NCI-H446 (cell line): ENCODE data around the gene ELMO3.

Source experiments
- DNase-seq, 2 experiments: peaks; one replicate each; lab custom pipeline; 2025; lab: John Stamatoyannopoulos, UW

Gene ELMO3

GRCh38 chr16:67163164-67163998 lies 35.5 kb upstream of the ELMO3 start:
- DNase-seq, result peak in 1 of 2 experiments; percentile 40

DNA sequence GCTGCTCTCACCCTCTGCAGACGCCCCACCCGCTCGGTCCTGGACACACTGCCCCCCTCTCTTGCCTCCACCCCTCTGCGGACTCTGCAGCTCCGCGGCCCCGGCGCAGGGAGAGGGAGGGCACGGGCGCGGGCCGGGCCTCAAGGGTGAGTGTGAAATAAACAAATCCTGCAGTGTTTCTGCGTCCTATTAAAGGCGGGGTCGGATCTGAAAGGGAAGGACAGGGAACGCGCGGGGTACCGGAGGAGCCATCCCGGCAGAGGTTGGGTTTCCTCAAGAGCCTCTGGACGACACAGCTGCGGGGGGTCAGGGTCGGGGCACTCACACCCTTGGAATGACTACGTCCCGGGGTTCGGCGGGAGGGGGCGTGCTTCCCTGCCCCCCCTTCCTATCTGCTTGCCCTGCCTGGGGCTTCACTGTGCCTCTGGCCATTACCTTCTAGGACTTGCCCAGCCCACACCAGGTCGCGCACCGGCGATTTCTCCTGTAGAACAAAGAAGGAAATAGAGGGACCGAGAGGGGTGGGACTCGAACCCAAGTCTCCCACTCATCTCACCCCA lies 34.9 kb upstream of the ELMO3 start:
- DNase-seq, result no peak

- DNase-seq, result no peak
Observed at GRCh38 chr16:67164599-67165061, 34.3 kb upstream of the ELMO3 start, which contains the start of gene HSF4. Gene HSF4, plus strand, starts transcription at chr16:67164745. Its CDS starts 67 bp downstream, at chr16:67164812.

GRCh38 chr16:67165121-67166078 lies 33.5 kb upstream of the ELMO3 start:
- DNase-seq, result no peak

- no peak for DNase-seq
Observed at GRCh38 chr16:67166110-67166547, 32.8 kb upstream of the ELMO3 start.

DNA sequence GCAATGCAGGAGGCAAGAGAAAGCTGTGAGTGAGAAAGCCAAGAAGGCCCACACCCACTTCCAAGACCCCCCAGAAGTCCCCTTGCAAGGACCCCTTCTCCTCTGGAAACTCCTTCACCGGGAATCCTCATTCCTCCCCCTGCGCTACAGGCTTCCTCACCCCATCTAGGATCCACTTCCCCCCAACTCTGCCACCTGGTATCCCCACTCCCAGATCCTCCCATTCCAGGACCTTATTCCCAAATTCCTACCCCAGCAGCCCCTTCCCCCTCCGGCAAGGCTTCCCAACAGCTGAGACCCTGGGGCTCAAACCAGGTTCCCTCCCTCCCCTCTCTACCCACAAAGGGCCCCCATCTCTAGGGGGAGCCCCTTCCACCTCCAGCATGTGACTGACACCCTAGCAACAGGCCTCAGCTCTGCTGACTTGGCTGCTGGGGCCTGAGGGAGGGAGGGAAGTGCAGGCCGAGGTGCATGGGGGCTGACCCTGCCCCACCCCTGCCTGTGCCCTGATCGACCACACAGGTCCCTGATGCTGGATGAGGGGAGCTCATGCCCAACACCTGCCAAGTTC lies 32.2 kb upstream of the ELMO3 start:
- DNase-seq, result no peak

- DNase-seq, result no peak
Observed at GRCh38 chr16:67167588-67167987, 31.3 kb upstream of the ELMO3 start.

- no peak for DNase-seq
Observed at GRCh38 chr16:67169011-67169451, 29.9 kb upstream of the ELMO3 start.

- peak in 1 of 2 experiments; percentile 33 for DNase-seq
Observed at GRCh38 chr16:67169642-67170167, 29.2 kb upstream of the ELMO3 start.

DNA sequence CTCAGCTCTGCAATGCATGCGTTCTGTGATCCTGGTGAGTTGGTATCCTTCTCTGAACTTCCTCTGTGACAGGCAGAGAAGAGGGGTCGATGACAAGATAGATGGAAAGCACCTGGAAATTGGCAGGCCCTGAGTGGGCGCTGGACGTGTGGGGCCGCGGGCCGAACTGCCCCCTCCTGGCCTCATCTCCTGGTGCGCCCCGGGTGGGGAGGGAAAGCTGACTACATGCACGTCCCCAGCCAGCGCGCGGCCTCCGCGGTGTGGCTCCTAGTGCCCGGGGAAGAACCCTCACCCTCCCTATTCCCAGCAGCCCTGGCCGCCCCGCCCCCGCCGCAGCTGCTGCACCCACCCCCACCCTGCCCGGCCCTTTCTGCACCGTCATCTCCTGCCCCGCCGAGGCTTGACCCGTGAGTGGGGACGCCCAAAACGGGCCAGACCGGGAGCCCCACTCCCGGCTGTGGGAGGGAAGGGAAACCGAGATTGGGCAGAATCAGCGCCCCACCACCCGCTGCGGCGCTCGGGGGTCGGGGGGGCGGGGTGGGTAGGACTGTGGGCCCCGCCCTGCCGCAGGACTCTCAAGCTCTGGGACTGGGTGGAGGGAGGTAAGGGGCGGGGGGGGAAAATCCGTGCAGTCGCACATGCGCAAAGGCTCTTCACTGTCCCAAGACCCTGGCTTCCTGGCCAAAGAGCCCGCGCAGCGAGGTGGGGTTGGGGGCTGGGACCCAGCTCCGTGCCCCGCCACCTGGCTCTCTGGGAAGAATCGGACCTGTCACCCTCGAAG lies 28.6 kb upstream of the ELMO3 start, which contains the start of gene NOL3:
TSS of gene NOL3 (plus strand) at position 371 of the 781 bp plus-strand sequence.
- peak; percentile 55 to 74 for DNase-seq

- no peak for DNase-seq
Observed at GRCh38 chr16:67170949-67171649, 27.8 kb upstream of the ELMO3 start.

- no peak for DNase-seq
Observed at GRCh38 chr16:67173323-67173722, 25.6 kb upstream of the ELMO3 start.

DNA sequence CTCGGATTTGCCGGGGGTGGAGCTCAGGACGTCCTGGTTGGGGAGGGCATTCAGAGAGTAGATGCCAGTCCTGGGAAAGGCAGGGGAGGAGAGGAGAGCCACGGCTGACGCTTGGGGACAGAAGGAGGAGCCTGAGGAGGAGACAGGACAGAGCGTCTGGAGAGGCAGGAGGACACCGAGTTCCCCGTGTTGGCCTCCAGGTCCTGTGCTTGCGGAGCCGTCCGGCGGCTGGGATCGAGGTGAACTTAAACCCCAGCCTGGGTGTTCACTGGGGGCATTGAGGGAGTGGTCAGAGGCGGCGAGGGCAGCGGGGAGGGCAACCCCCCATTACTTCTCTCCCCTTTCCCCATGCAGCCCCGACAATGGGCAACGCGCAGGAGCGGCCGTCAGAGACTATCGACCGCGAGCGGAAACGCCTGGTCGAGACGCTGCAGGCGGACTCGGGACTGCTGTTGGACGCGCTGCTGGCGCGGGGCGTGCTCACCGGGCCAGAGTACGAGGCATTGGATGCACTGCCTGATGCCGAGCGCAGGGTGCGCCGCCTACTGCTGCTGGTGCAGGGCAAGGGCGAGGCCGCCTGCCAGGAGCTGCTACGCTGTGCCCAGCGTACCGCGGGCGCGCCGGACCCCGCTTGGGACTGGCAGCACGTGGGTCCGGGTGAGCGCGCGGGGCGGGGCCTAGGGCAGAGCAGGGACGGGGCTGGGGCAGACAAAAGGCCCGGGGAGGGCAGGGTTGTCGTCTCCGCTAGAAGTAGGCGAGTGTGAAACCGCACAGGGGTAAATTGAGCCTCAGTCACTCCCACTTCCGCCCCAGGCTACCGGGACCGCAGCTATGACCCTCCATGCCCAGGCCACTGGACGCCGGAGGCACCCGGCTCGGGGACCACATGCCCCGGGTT lies 24.9 kb upstream of the ELMO3 start:
- no peak for DNase-seq

DNA sequence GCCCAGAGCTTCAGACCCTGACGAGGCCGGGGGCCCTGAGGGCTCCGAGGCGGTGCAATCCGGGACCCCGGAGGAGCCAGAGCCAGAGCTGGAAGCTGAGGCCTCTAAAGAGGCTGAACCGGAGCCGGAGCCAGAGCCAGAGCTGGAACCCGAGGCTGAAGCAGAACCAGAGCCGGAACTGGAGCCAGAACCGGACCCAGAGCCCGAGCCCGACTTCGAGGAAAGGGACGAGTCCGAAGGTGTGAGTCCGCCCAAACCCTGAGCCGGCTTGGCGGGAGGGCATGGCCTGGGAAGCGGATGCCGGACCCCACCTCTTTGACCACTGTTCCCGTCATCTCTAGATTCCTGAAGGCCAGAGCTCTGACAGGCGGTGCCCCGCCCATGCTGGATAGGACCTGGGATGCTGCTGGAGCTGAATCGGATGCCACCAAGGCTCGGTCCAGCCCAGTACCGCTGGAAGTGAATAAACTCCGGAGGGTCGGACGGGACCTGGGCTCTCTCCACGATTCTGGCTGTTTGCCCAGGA lies 24.2 kb upstream of the ELMO3 start:
- no peak for DNase-seq

DNA sequence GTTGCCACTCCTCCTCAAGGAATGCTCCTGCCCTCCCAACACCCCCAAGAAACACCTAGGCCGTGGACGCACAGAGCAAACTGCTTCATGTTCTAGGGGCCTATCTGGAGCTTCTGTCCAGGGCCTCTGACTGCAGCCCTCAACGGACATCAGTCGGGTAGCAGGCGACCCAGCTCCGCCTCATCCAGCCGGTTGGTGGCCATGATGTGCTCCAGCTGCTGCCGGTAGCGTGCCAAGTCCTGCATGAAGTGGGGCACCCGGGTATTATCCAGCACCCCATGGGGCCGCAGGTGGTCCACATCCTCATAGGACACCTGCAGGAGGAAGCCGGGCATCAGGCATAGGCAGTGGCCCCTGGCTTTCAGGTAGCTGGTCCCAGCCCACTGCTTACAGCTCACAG lies 22.3 kb upstream of the ELMO3 start:
- no peak for DNase-seq

GRCh38 chr16:67177743-67178699 lies 20.9 kb upstream of the ELMO3 start:
- DNase-seq, result no peak

GRCh38 chr16:67179421-67180080 lies 19.4 kb upstream of the ELMO3 start:
- DNase-seq, result no peak
